Activated T-cell treated with anti-CD3 and anti-CD28 coated beads for 48 hours (primary cell): ENCODE measurements around the gene PI4K2A.
"Not testable (repeated sequence)": the region's sequence is repeated elsewhere in the genome, so short reads cannot be mapped to it uniquely, and the experiment has no call there.

Experiments used
- DNase-seq: peaks from one replicate; pipeline ENCODE4 v3.0.0-alpha.2; 2020; ENCODE audit warnings: low read depth

PI4K2A gene

DNA sequence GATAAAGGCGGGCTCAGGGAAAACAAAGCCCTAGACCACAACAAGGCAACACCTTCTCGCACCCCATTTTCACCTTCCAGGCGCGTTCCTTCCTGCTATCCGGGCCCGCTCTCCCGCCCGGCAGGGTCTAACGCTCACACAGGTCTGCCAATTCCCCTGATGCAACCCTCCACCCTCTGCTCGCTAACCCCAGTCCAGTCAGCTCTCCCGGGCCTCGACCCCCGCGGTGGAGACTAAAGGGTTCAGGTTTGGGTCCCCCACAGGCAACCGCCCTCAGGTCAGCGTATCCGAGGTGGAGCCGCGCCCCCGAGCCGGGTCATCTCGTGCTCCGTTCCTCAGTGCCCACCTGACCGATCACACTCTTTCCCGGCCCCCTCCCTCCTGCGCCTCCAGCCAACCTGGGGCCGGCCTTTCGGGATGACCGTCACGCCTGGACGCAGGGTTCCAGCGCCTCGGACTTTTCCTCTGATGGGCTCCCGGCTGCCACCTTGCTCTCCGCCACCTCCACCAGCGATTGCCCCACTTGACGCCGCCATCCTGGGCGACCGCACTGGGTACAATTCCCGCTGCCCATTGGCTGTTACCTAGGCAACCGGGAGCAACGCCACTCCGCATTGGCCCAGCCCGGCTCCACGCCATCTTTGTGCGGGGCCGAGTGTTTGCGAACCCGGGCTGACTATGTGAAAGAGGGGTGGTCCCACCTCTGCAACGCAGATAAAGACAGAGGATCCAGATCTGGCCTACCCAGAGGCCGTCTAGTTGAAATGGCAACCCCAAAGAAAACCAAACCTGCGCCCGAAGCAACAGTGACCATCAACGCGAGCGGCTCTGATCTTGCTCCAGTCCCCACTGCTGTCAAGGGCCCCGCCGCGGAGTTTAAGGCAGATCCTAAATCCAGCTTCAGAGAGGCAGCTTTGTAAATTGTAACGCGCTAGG, 7.3 kb upstream of the PI4K2A start, which contains the start of gene MORN4:
MORN4 (minus strand) TSS at position 552 of the 936 bp plus-strand sequence. CDS start 13,847 bp downstream, outside the sequence.
- DNase-seq, result peak; percentile 87

- DNase-seq, result peak; percentile 8
These were observed 6.5 kb upstream of the PI4K2A start for GRCh38 chr10:97633921-97634320.

DNA sequence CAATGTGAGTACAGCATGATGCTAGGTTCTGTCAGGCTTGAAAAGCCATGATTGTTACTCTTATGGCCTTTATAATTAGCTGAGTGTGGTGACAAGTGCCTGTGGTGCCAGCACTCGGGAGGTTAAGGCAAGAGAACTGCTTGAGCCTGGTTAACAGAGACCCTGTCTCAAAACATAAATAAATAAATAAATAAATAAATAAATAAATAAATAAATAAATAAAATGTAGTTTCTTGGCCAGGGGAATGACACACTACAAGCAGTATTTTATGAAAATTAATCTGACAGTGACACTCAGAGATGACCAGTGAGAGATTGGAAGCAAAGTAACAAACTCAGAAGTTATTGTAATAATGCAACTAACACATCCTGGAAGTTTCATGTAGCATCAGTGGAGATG, 4.9 kb upstream of the PI4K2A start:
- DNase-seq, result no peak

DNA sequence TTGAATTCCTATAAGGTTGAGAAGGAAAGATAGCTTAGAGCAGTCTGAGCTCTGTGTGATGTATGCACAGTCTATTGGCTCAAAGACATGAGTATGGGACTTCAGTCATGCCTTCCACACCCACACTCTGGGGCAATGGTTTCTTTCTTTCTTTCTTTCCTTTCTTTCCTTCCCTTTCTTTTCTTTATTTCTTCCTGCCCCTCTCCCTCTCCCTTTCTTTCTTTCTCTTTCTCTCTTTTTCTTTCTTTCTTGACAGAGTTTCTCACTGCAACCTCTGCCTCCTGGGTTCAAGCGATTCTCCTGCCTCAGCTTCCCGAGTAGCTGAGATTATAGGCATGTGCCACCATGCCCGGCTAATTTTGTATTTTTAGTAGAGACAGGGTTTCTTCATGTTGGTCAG, 1.4 kb upstream of the PI4K2A start:
- DNase-seq, result not testable (repeated sequence)

- DNase-seq, result peak; percentile 15
These were observed 669 bp downstream of the PI4K2A start for GRCh38 chr10:97640868-97641811.

DNA sequence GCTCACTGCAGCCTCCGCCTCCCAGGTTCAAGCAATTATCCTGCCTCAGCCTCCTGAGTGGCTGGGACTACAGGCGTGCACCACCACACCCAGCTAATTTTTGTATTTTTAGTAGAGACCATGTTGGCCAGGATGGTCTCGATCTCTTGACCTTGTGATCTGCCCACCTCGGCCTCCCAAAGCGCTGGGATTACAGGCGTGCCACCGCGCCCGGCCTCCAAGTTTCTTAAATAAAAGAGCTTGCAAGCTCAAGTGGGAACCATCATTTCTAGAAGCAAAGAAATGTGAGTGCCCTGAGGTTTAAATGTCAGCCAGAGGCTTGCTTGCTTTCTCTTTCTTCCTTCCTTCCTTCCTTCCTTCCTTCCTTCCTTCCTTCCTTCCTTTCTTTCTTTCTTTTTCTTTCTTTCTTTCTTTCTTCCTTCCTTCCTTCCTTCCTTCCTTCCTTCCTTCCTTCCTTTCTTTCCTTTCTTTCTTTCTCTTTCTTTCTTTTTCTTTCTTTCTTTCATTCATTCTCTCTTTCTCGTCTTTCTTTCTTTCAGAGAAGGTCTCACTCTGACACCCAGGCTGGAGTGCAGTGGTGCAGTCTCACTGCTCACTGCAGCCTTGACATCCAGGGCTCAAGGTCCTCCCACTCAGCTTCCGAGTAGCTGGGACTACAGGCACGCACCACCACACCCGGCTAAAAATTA, 2.1 kb downstream of the PI4K2A start:
- DNase-seq, result not testable (repeated sequence)

DNA sequence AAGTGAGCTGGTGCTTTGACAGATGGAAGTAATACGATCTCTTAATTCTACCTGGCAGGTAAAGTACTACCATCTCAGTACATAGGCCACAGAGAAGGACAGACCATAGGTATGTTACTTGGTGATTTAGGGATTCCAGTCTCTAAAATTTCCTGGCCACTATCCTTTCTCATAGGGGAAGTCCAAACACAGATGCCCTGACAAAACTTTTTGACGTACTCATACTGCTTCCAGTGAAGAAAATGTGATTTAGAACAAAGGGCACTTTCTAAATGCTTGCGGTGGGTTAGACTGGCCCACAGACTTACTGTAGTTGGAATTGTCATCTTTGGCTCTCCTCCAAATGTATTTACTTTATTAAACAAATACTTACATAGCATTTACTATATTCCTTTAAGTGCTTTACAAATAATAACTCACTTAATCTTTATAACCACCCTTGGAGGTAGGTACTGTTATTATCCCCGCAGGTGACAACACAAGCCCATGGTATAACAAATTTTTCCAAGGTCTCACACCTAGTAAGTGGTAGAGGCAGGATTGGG, 3.0 kb downstream of the PI4K2A start:
- no peak for DNase-seq

- DNase-seq, result no peak
These were observed 4.5 kb downstream of the PI4K2A start for GRCh38 chr10:97644936-97645335.

GRCh38 chr10:97647556-97647955, 7.1 kb downstream of the PI4K2A start:
- no peak for DNase-seq

GRCh38 chr10:97648562-97649404, 8.3 kb downstream of the PI4K2A start:
- DNase-seq, result peak; percentile 9

DNA sequence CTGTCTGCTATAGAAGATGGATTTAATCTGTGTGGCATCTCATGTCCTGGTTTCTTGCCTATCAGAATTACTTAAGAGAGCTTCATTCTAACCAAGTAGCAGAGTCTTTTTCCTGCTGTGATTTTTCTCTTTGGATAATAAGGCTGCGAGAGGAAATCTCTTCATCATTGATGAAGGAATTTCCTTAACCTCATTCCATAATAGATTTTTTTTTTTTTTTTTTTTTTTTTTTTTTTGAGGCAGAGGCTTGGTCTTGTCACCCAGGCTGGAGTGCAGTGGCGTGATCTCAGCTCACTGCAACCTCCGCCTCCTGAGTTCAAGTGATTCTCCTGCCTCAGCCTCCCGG, 8.9 kb downstream of the PI4K2A start:
- DNase-seq, result not testable (repeated sequence)

DNA sequence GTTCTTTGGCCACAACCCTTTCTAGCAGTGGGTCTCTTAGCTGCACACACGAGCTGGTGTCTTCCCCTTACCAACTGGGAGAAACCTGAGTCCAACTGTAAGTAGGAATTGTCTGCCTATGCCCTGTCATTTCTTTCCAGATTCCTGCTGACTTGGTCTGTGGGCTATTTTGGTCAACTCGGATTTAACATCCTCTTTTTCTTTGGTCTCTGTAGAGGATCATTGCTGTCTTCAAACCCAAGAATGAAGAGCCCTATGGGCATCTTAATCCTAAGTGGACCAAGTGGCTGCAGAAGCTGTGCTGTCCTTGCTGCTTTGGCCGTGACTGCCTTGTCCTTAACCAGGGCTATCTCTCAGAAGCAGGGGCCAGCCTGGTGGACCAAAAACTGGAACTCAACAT, 10.3 kb downstream of the PI4K2A start:
- DNase-seq, result no peak

GRCh38 chr10:97651773-97652172, 11.3 kb downstream of the PI4K2A start:
- DNase-seq, result no peak

GRCh38 chr10:97656777-97657176, 16.3 kb downstream of the PI4K2A start:
- no peak for DNase-seq

- DNase-seq, result no peak
These were observed 19.1 kb downstream of the PI4K2A start for GRCh38 chr10:97659589-97659988.

GRCh38 chr10:97664282-97664850, 23.9 kb downstream of the PI4K2A start:
- no peak for DNase-seq

DNA sequence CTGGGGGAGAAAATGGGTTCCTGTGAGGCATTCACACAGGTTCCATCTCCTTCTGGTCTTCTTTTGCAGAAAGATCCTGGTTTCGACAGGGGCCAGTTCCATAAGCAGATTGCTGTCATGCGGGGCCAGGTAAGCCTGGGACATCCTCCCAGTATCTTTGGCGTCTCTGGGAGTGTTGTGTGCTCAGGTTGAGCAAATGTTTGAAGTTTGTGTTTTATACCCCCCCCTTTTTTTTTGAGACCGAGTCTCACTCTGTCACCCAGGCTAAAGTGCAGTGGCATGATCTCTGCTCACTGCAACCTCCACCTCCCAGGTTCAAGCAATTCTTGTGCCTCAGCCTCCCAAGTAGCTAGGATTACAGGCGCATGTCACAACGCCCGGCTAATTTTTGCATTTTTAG, 26.5 kb downstream of the PI4K2A start:
- no peak for DNase-seq

- DNase-seq, result no peak
These were observed 27.0 kb downstream of the PI4K2A start for GRCh38 chr10:97667463-97667862.

DNA sequence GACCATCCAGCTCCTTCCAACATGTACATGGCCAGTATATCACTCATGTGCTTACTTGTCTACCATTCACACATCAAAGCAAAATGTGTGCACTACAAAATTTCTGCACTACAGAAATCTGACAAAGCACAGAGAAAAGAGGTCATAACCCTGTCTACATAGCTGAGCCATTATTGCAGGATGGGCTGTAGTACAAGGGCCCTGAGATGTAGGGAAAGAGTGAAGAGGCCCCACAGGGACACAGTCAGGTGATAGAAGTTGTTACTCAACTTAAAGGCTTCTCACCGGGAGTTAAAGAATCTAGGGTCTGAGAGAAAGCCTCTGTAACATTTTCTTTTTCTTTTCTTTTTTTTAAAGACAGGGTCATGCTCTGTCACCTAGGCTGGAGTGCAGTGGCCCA, 29.1 kb downstream of the PI4K2A start:
- no peak for DNase-seq

GRCh38 chr10:97673736-97674525, 33.5 kb downstream of the PI4K2A start:
- peak; percentile 13 for DNase-seq
